Left lung (tissue), 10 donors: ENCODE results near the gene MAN1A2. TPM values are rescaled to one million over a fixed set of nuclear protein-coding genes. Genes with fewer than 3 reads are reported as not detected.

Experiments used
- ATAC-seq: fragments of 200-7000 bp; cut with Tn5 transposase; one replicate; pipeline ENCODE4 v1.9.1; 2020; ENCODE audit warnings: moderate library complexity
- DNase-seq, 4 donors: peaks; one replicate each; pipeline ENCODE4 v3.0.0-alpha.2; 2013 to 2020
- H3K27ac ChIP-seq, 2 donors: fragments of 200-600 bp; sonication (generic) in 1 of 2; one replicate each; pipeline versions ENCODE4 v1.5.0 to v1.8.0; 2020 to 2021
- H3K27me3 ChIP-seq, 2 donors: fragments of 200-600 bp; sonication (generic) in 1 of 2; one replicate each; pipeline versions ENCODE4 v1.5.0 to v1.8.0; 2020 to 2021
- H3K36me3 ChIP-seq, 2 donors: fragments of 200-600 bp; sonication (generic) in 1 of 2; one replicate each; pipeline versions ENCODE4 v1.5.0 to v1.8.0; 2020 to 2021
- H3K4me1 ChIP-seq, 2 donors: fragments of 200-600 bp; one replicate each; pipeline ENCODE4 v1.8.0; 2021
- H3K4me3 ChIP-seq, 2 donors: fragments of 200-600 bp; sonication (generic) in 1 of 2; one replicate each; pipeline versions ENCODE4 v1.5.0 to v1.8.0; 2020 to 2021; ENCODE audit warnings: mild to moderate bottlenecking in 1 of 2
- H3K9me3 ChIP-seq, 2 donors: fragments of 200-600 bp; sonication (generic) in 1 of 2; one replicate each; pipeline versions ENCODE4 v1.5.0 to v1.8.0; 2020 to 2021
- intact Hi-C, 2 donors: fragments of 100-400 bp; cut with DNase I; formaldehyde crosslinking; loops; one replicate each; pipeline versions ENCODE4 v1.11.2 to v1.14.2; 2022
- polyA plus RNA-seq, 6 donors: library from polyadenylated mRNA; unstranded; fragments of 120-200 nt; gene quantifications; one replicate each; pipeline ENCODE4 v1.2.1, GENCODE V29; 2013; ENCODE audit not compliant: insufficient read length in 6 of 6
- total RNA-seq, 2 donors: library from RNA; stranded (reverse); fragmentation: NEBNext Ultra II Directional; extraction: Animal tissue kit (Norgen Biotek cat#: 25700); gene quantifications; one replicate each; pipeline ENCODE4 v1.2.1, GENCODE V29; 2021
- TF ChIP-seq, protein P1 (sequence below), 2 donors: fragments of 200-600 bp; sonication (generic) in 1 of 2; IDR thresholded peaks; one replicate each; pipeline versions ENCODE4 v1.5.0 to v1.8.0; 2021; ENCODE audit warnings: antibody characterized with exemption in 2 of 2
- donor health status: DM: no; HTN: yes; CAD: no.
- donor health status: DM: no; HTN: no; CAD: no.

MAN1A2 gene
- total and polyA plus RNA-seq, 8 donors = 31.8 to 49.4 (median 34.6) TPM

DNA sequence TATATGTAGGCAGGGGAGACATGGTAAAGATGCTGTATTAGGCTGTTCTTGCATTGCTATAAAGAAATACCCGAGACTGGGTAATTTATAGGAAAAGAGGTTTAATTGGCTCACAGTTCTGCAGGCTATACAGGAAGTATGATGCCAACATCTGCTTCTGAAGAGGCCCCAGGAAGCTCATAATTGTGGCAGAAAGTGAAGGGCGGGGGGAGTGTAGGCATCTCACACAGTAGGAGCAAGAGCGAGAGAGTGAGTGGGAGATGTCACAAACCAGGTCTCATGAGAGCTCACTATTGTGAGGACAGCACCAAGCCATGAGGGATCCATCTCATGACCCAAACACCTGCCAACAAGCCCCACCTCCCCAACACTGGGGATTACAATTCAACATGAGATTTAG is 21.1 kb downstream of the MAN1A2 start:
- intact Hi-C loops = no loop called here
- Histone ChIP-seq H3K4me1 (peaks cover 0 to 4% of the 10 kb centered on the region in 2 donors), H3K36me3 (no peaks in the 10 kb centered on the region), H3K27ac (no peak overlapping the region), H3K9me3 (peaks cover 0 to 11% of the 10 kb centered on the region in 2 donors), H3K27me3 (no peaks in the 10 kb centered on the region), H3K4me3 (no peak overlapping the region)
- ATAC-seq = no peak
- no peak for DNase-seq
- TF ChIP-seq, protein P1, sequence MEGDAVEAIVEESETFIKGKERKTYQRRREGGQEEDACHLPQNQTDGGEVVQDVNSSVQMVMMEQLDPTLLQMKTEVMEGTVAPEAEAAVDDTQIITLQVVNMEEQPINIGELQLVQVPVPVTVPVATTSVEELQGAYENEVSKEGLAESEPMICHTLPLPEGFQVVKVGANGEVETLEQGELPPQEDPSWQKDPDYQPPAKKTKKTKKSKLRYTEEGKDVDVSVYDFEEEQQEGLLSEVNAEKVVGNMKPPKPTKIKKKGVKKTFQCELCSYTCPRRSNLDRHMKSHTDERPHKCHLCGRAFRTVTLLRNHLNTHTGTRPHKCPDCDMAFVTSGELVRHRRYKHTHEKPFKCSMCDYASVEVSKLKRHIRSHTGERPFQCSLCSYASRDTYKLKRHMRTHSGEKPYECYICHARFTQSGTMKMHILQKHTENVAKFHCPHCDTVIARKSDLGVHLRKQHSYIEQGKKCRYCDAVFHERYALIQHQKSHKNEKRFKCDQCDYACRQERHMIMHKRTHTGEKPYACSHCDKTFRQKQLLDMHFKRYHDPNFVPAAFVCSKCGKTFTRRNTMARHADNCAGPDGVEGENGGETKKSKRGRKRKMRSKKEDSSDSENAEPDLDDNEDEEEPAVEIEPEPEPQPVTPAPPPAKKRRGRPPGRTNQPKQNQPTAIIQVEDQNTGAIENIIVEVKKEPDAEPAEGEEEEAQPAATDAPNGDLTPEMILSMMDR (IDR thresholded peaks at IDR 0.05) = no peak

DNA sequence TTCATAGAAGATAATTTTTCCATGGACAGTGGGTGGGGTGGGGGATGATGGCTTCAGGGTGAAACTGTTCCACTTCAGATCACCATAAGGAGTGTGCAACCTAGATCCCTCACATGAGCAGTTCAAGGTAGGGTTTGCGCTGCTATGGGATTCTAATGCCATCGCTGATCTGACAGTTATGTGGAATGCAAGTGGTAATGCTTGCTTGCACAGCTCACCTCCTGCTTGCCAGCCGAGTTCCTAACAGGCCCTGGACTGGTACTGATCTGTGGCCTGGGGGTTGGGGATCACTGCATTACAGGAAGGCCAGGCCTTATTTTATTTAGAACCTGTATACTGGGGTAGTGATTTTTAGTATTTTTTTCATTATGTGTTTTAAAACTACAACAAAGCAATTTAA is 22.0 kb downstream of the MAN1A2 start:
- no peak for DNase-seq

DNA sequence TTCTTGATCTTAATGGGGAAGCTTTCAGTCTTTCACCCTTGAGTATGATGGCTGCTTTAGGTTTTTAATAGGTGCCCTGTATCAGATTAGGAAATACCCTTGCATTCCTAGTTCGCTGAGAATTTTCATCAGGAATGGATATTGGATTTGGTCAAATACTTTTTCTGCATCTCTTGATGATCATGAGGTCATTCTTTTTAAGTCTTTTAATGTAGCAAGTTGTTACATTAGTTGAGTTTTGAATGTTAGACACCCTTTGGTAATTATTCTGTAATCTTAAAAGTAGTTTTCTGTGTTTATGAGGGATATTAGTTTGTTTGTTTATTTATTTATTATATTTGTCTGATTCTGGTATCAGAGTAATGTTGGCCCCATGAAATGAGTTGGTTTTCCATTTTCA is 22.5 kb downstream of the MAN1A2 start:
- intact Hi-C loops = no loop called here
- DNase-seq (no peak), ATAC-seq (no peak)
- no peaks in the 10 kb centered on the region for H3K9me3 ChIP-seq
- H3K27ac ChIP-seq = no peak overlapping the region
- no peak overlapping the region for H3K4me3 ChIP-seq
- H3K4me1 ChIP-seq = peaks cover 0 to 4% of the 10 kb centered on the region in 2 donors
- TF ChIP-seq, protein P1 (IDR thresholded peaks at IDR 0.05) = no peak
- H3K27me3 ChIP-seq = no peaks in the 10 kb centered on the region
- no peaks in the 10 kb centered on the region for H3K36me3 ChIP-seq

More for the DNA sequence above, 22.0 kb downstream of the MAN1A2 start:
- peaks cover 0 to 4% of the 10 kb centered on the region in 2 donors for H3K4me1 ChIP-seq
- H3K27ac ChIP-seq = no peak overlapping the region
- TF ChIP-seq, protein P1 (IDR thresholded peaks at IDR 0.05) = no peak
- peaks cover 0 to 2% of the 10 kb centered on the region in 2 donors for H3K9me3 ChIP-seq
- H3K27me3 ChIP-seq = no peaks in the 10 kb centered on the region
- H3K36me3 ChIP-seq = no peaks in the 10 kb centered on the region
- no peak overlapping the region for H3K4me3 ChIP-seq
- intact Hi-C loops = no loop called here
- no peak for ATAC-seq

DNA sequence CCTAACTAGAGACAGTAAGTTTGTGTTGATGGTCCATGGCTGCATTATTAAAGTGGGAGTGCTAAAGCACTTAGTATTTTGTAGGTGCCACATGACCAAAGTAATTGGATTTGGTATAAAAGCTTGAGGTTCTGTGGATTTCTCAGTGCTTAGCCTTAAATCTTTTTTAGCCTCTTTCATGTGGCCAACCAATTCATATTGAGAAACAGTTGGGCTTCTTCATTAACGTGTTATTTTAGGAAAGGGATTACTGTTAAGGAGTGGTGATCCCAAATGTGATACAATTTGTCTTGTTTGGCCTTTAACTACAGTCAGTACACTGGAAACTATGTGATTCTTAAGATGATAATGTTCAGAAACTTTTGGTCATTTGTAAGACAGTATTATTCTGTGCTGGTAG is 25.5 kb downstream of the MAN1A2 start:
- Histone ChIP-seq H3K4me3 (no peak overlapping the region), H3K27ac (no peak overlapping the region), H3K9me3 (no peaks in the 10 kb centered on the region), H3K4me1 (no peaks in the 10 kb centered on the region), H3K27me3 (no peaks in the 10 kb centered on the region), H3K36me3 (no peaks in the 10 kb centered on the region)
- ATAC-seq = no peak
- TF ChIP-seq, protein P1 (IDR thresholded peaks at IDR 0.05) = no peak
- no peak for DNase-seq
- intact Hi-C loops = no loop called here

DNA sequence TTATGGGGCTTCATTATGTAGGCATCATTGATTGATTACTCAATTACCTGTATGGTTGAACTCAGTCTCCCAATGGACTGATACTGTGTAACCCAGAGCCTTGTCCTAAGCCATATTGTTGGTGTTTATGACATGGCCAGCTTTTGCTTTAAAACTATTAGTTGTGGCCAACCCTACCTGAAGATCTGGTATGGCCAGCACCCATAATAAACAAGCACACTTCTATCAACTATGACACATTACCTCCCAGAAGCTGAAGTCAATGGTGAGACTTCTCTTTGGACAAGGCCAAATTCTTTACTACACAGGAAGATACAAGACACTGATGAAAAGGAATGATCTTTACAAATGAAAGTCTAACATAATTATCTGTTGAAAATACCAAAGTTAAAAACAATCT is 28.8 kb downstream of the MAN1A2 start:
- H3K4me1 ChIP-seq = no peaks in the 10 kb centered on the region
- TF ChIP-seq, protein P1 (IDR thresholded peaks at IDR 0.05) = no peak
- intact Hi-C loops = no loop called here
- H3K27me3 ChIP-seq = no peaks in the 10 kb centered on the region
- H3K36me3 ChIP-seq = no peaks in the 10 kb centered on the region
- H3K4me3 ChIP-seq = no peak overlapping the region
- DNase-seq (no peak), ATAC-seq (no peak)
- no peak overlapping the region for H3K27ac ChIP-seq
- H3K9me3 ChIP-seq = no peaks in the 10 kb centered on the region
